HG03108 (cell line): ENCODE results near the gene VPS29.
A peak's percentile ranks its signal among the peaks of the same experiment; 100 is the strongest.

Experiments
- ATAC-seq: cut with Tn5 transposase; IDR thresholded peaks from one replicate; pipeline ENCODE4 v1.9.1; 2021; ENCODE audit warnings: moderate library complexity; ENCODE audit not compliant: unreplicated experiment

The VPS29 gene

GRCh38 chr12:110451263-110451662, 50.6 kb downstream of the VPS29 start:
- no peak for ATAC-seq

- peak; percentile 92 for ATAC-seq
These were observed 52.0 kb downstream of the VPS29 start, which contains the start of gene ARPC3 for GRCh38 chr12:110449799-110450497. Gene ARPC3 (minus strand): TSS chr12:110450337. CDS start chr12:110450260, 77 bp downstream.

DNA sequence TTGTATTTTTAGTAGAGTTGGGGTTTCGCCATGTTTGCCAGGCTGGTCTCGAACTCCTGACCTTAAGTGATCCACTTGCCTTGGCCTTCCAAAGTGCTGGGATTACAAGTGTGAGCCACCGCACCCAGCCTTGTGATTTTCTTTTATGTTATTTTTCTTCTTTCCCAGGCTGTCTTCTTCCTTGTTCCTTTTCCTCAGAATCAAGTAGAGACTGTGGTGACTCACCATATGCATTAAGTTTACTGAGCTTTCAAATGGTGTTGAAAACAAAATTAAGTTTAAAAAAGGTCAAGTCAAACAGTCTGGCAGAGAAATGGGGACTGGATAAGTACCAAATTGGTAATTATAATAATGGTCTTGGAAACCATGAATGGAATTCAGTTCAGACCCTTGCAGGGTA, 57.5 kb downstream of the VPS29 start:
- no peak for ATAC-seq
